HT1080 (cell line): ENCODE data around the gene DDHD1. TPM values are rescaled to one million over a fixed set of nuclear protein-coding genes. Genes with fewer than 3 reads are reported as not detected.
A peak's percentile ranks its signal among the peaks of the same experiment; 100 is the strongest.
"Not testable (repeated sequence)": the region's sequence is repeated elsewhere in the genome, so short reads cannot be mapped to it uniquely, and the experiment has no call there.

Source experiments
- DNase-seq: peaks from one replicate; pipeline ENCODE4 v3.0.0-alpha.2; 2015; ENCODE audit warnings: low read depth
- total RNA-seq: library from RNA; depleted of rRNA; stranded (reverse); fragments of >200 nt; shearing (Covaris generic); gene quantifications from 2 replicates; pipeline ENCODE4 v1.2.3, GENCODE V29; 2014

Gene DDHD1
- total RNA-seq, 1 experiment from 2014 or later: 8.3 TPM

GRCh38 chr14:53109105-53110041 lies 43.8 kb downstream of the DDHD1 start:
- peak; percentile 68 for DNase-seq

GRCh38 chr14:53108292-53109104 lies 44.6 kb downstream of the DDHD1 start:
- peak; percentile 20 for DNase-seq

- DNase-seq: no peak
These were observed 46.4 kb downstream of the DDHD1 start for GRCh38 chr14:53106768-53107167.

- DNase-seq: no peak
These were observed 49.3 kb downstream of the DDHD1 start for GRCh38 chr14:53103636-53104340.

GRCh38 chr14:53093206-53093605 lies 59.9 kb downstream of the DDHD1 start:
- DNase-seq: no peak

GRCh38 chr14:53090853-53091252 lies 62.3 kb downstream of the DDHD1 start:
- no peak for DNase-seq

- DNase-seq: not testable (repeated sequence)
These were observed 68.2 kb downstream of the DDHD1 start for GRCh38 chr14:53084954-53085353.

- DNase-seq: no peak
These were observed 88.6 kb downstream of the DDHD1 start for GRCh38 chr14:53064475-53064874.

- no peak for DNase-seq
These were observed 90.3 kb downstream of the DDHD1 start for GRCh38 chr14:53062856-53063255.

GRCh38 chr14:53060046-53060445 lies 93.1 kb downstream of the DDHD1 start:
- peak; percentile 20 for DNase-seq

GRCh38 chr14:53055003-53055402 lies 98.1 kb downstream of the DDHD1 start:
- peak; percentile 55 for DNase-seq

GRCh38 chr14:53054457-53054856 lies 98.7 kb downstream of the DDHD1 start:
- peak; percentile 36 for DNase-seq

GRCh38 chr14:53048631-53049030 lies 104.5 kb downstream of the DDHD1 start:
- no peak for DNase-seq

GRCh38 chr14:53047307-53048069 lies 105.6 kb downstream of the DDHD1 start:
- no peak for DNase-seq

- DNase-seq: peak; percentile 20
These were observed 108.6 kb downstream of the DDHD1 start for GRCh38 chr14:53044486-53044885.

GRCh38 chr14:53043027-53043581 lies 110.0 kb downstream of the DDHD1 start:
- DNase-seq: no peak

- DNase-seq: no peak
These were observed 110.6 kb downstream of the DDHD1 start for GRCh38 chr14:53042480-53042879.

- DNase-seq: no peak
These were observed 112.1 kb downstream of the DDHD1 start for GRCh38 chr14:53041067-53041466.

GRCh38 chr14:53038629-53039028 lies 114.5 kb downstream of the DDHD1 start:
- DNase-seq: no peak

GRCh38 chr14:53037016-53037415 lies 116.1 kb downstream of the DDHD1 start:
- no peak for DNase-seq
